GM20000 (cell line): ENCODE measurements around the gene CMTM3.
"Not testable (repeated sequence)": the region's sequence is repeated elsewhere in the genome, so short reads cannot be mapped to it uniquely, and the experiment has no call there.

Experiments used
- DNase-seq: peaks from one replicate; pipeline ENCODE4 v3.0.0; 2012; ENCODE audit warnings: low spot score
- CTCF ChIP-seq: IDR thresholded peaks from 2 replicates; pipeline ENCODE4 v1.5.1; 2012; ENCODE audit warnings: mild to moderate bottlenecking, control low read depth; ENCODE audit errors: extremely low read depth, missing control alignments

Gene CMTM3

GRCh38 chr16:66605979-66606751 lies 1.7 kb downstream of the CMTM3 start:
- TF ChIP-seq CTCF = no peak

DNA sequence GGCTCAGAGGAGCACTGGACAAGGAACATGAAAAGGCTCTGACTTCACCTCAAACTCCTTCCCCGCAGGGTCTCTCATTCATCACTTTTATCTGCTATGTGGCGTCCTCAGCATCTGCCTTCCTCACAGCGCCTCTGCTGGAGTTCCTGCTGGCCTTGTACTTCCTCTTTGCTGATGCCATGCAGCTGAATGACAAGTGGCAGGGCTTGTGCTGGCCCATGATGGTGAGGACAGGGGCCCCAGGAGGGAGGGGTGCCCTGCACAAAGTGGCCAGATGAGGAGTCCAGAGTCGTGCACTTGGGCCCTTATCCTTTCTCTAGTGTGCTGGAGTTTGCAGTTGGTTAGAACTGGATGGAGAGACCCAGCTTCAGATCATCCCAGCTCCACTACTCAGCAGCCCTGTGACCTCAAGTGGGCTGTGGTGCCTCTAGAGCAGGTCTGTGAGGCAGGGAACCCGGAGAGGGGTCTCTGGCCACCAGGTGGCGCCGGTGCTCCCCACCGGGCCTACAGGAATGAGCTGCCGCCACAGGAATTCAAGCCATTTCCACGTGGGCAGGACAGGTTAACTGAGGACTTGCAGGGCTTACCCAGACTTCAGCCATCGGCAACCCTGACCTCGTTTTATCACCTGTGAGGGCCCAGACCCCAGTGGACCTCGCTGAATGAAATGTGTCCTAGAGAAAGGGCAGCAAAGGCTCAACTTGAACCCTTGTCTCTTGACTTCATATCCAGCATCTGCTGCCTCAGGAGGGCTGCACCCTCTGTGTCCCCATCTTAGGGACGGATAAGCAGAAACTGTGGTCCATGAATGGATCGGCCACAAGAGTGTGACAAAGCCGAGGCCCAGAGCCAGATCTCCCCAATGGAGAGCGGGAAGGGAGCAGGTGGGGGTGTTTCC lies 4.0 kb downstream of the CMTM3 start:
- peak; percentile 88 for DNase-seq
- TF ChIP-seq CTCF = peak; percentile 77

More at GRCh38 chr16:66605979-66606751, 1.7 kb downstream of the CMTM3 start:
- DNase-seq = peak; percentile 72

- DNase-seq = no peak
- no peak for TF ChIP-seq CTCF
These were observed 4.6 kb downstream of the CMTM3 start for GRCh38 chr16:66609139-66609510.

DNA sequence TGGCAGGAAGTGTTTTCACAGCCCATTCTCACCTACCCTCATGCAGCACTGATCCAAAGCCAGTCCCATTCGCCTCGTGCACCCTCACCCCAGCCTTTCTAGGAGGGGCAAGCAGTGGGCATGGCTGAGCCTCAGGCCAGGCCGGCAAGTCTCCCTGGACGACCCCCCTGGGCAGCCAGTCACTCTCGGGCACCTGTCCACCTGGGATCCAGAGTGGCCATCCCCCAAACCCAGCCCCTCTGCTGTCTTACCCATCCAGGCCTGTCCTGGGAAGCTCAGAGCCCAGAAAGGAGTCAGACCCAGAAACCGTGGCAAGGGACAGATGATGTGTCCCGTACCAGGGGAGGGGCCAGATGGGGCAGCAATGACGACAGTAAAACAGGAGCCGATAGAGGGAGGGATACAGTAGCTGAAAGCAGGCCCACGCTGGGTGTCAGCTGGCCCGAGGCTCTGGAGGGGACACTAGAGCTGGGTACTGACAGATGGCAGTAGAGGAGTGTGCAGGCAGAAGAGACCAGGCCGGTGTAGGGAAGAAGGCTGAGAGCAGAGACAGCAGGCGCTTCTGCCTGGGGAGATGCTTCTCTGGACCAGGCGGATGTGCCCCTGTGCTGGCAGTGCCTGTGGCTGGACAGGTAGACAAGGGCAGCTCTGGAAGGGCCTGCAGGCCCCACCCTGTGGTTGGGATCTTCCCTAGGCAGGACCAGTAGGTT lies 5.8 kb downstream of the CMTM3 start:
- DNase-seq = no peak
- TF ChIP-seq CTCF = no peak

GRCh38 chr16:66611911-66612310 lies 7.4 kb downstream of the CMTM3 start:
- not testable (repeated sequence) for DNase-seq

- no peak for TF ChIP-seq CTCF
- DNase-seq = no peak
These were observed 7.9 kb downstream of the CMTM3 start for GRCh38 chr16:66612422-66612821.

- no peak for DNase-seq
- no peak for TF ChIP-seq CTCF
These were observed 9.8 kb downstream of the CMTM3 start for GRCh38 chr16:66614161-66614802.
